Neutrophil (primary cell): ENCODE data around the gene IQCC.

Experiments
- H3K27ac ChIP-seq: fragments of 200-600 bp; sonication (generic); 2 replicates; pipeline ENCODE4 v1.5.1; 2016; ENCODE audit warnings: mild to moderate bottlenecking, moderate library complexity
- H3K27me3 ChIP-seq: fragments of 200-600 bp; sonication (generic); 2 replicates; pipeline ENCODE4 v1.6.0; 2016; ENCODE audit warnings: mild to moderate bottlenecking
- H3K36me3 ChIP-seq: fragments of 200-600 bp; sonication (generic); 2 replicates; pipeline ENCODE4 v1.5.1; 2017
- H3K4me1 ChIP-seq, 2 experiments: fragments of 200-600 bp in 1 of 2; sonication (generic) in 1 of 2; 1 replicate in 1 of 2; 2 replicates in 1 of 2; pipeline versions ENCODE4 v1.5.1 to v1.6.1; 2013 to 2016; ENCODE audit warnings: low read depth in 1 of 2, low read length in 1 of 2, mild to moderate bottlenecking in 1 of 2, moderate library complexity in 1 of 2; ENCODE audit not compliant: control insufficient read depth in 1 of 2, insufficient read depth in 1 of 2
- H3K4me3 ChIP-seq, 2 experiments: fragments of 200-600 bp in 1 of 2; sonication (generic) in 1 of 2; 1 replicate in 1 of 2; 2 replicates in 1 of 2; pipeline ENCODE4 v1.5.1; 2013 to 2016; ENCODE audit warnings: low read depth in 1 of 2, low read length in 1 of 2, mild to moderate bottlenecking in 1 of 2, moderate library complexity in 1 of 2
- H3K9me3 ChIP-seq: fragments of 200-600 bp; sonication (generic); 2 replicates; pipeline ENCODE4 v1.5.1; 2016
- TF ChIP-seq, protein P1 (sequence below): fragments of 200-600 bp; sonication (generic); IDR thresholded peaks from 2 replicates; pipeline ENCODE4 v1.5.1; 2016; ENCODE audit warnings: antibody characterized with exemption

IQCC gene

DNA sequence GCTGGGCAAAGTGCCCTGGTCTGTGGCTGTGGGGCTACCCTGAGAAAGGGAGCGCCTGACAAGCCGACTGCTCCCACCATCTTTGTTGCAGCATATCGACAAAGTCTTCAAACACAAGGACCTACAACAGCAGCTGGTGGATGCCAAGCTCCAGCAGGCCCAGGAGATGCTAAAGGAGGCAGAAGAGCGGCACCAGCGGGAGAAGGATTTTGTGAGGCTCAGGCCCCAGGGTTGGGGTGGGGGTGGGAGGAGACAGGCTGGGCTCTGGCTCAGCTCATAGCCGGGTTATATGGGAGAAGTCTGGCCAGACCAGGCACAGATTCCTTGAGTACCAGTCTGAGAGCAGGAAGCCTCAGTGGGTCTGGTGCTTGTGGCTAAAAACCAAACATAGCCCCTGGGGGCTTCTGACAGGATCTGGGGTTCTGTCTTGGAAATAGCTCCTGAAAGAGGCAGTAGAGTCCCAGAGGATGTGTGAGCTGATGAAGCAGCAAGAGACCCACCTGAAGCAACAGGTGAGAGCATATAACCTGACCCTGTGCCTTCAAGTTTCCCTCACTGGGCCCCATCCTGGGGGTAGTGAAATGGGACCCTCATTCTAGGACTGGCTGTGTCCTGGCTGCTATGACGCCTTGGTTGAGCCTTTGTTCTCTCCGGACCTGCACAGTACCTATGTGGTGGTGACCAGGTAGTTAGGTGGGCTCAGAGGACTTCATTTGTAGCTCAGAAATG is 13.1 kb upstream of the IQCC start:
- Histone ChIP-seq H3K27me3 (no peaks in the 10 kb centered on the region), H3K27ac (no peak overlapping the region), H3K4me1 (no peaks in the 10 kb centered on the region), H3K36me3 (peaks cover 97% of the 10 kb centered on the region), H3K4me3 (no peak overlapping the region), H3K9me3 (no peaks in the 10 kb centered on the region)
- TF ChIP-seq, protein P1, sequence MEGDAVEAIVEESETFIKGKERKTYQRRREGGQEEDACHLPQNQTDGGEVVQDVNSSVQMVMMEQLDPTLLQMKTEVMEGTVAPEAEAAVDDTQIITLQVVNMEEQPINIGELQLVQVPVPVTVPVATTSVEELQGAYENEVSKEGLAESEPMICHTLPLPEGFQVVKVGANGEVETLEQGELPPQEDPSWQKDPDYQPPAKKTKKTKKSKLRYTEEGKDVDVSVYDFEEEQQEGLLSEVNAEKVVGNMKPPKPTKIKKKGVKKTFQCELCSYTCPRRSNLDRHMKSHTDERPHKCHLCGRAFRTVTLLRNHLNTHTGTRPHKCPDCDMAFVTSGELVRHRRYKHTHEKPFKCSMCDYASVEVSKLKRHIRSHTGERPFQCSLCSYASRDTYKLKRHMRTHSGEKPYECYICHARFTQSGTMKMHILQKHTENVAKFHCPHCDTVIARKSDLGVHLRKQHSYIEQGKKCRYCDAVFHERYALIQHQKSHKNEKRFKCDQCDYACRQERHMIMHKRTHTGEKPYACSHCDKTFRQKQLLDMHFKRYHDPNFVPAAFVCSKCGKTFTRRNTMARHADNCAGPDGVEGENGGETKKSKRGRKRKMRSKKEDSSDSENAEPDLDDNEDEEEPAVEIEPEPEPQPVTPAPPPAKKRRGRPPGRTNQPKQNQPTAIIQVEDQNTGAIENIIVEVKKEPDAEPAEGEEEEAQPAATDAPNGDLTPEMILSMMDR = no peak

DNA sequence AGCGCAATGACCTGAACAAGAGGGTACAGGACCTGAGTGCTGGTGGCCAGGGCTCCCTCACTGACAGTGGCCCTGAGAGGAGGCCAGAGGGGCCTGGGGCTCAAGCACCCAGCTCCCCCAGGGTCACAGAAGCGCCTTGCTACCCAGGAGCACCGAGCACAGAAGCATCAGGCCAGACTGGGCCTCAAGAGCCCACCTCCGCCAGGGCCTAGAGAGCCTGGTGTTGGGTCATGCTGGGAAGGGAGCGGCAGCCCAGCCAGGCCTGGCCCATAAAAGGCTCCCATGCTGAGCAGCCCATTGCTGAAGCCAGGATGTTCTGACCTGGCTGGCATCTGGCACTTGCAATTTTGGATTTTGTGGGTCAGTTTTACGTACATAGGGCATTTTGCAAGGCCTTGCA is 10.5 kb upstream of the IQCC start:
- peaks cover 3% of the 10 kb centered on the region in 2 experiments for H3K4me1 ChIP-seq
- TF ChIP-seq, protein P1 = no peak
- H3K27me3 ChIP-seq = no peaks in the 10 kb centered on the region
- H3K27ac ChIP-seq = no peak overlapping the region
- no peak overlapping the region for H3K4me3 ChIP-seq
- H3K9me3 ChIP-seq = no peaks in the 10 kb centered on the region
- H3K36me3 ChIP-seq = peaks cover 88% of the 10 kb centered on the region

DNA sequence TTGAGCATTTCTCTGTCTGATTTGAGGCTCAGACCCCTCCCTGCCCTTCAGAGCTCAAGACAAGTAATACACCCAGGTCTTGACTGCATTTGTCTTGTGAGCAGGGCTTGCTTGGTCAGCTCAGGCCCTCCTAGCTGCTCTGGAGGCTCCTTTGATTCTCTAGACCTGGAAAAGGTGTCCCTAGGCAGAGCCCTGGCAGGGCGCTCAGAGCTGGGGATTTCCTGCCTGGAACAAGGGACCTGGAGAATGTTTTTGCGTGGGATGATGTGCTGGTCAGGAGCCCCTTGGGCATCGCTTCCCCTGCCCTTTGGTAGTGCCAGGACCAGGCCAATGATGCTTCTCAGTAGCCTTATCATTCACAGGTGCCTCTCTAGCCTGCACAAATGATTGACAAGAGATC is 9.9 kb upstream of the IQCC start:
- TF ChIP-seq, protein P1 = no peak
- Histone ChIP-seq H3K27me3 (no peaks in the 10 kb centered on the region), H3K4me3 (no peak overlapping the region), H3K27ac (no peak overlapping the region), H3K36me3 (peaks cover 83% of the 10 kb centered on the region), H3K4me1 (peaks cover 8 to 9% of the 10 kb centered on the region in 2 experiments), H3K9me3 (no peaks in the 10 kb centered on the region)

DNA sequence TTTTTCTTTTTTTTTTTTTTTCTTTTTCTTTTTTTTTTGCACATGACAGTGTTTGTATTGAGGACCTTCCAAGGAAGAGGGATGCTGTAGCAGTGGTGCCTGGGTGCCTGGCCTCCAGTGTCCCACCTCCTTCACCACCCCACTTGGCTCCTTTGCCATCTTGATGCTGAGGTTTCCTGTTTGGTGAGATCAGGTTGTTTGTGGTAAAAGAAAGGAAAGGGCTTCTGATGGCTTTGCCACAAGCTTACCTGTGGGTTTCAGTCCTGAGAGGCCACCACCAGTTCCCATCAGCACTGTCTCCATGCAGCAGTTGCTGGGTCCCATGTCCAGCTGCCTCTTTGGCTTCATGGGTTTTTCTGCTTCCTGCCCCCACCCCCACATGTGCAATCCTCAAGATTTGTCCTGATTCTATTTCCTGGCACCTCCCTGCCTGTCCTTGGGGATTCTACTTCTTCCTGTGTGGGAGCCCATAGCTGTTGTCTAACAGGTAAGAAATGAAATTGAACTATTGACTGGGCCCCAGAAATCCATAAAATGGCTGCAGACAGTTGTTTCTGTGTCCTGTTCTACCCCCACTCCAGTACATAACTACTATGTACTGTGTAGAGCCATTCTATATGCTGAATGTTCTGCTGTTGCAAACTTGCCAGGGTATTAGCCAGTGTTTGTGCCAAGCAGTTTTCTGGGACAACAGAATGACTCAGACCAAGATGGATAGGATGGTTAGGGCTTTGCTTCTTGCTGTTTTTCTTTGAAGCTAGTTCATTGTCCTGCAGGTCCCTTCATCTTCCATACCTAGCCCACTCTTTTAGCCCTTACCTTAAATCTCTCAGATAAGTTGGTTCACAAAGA is 9.3 kb upstream of the IQCC start:
- H3K4me3 ChIP-seq = no peak overlapping the region
- peaks cover 5% of the 10 kb centered on the region for H3K27me3 ChIP-seq
- no peaks in the 10 kb centered on the region for H3K9me3 ChIP-seq
- H3K36me3 ChIP-seq = peaks cover 77% of the 10 kb centered on the region
- TF ChIP-seq, protein P1 = no peak
- H3K4me1 ChIP-seq = peaks cover 14 to 15% of the 10 kb centered on the region in 2 experiments
- H3K27ac ChIP-seq = no peak overlapping the region

DNA sequence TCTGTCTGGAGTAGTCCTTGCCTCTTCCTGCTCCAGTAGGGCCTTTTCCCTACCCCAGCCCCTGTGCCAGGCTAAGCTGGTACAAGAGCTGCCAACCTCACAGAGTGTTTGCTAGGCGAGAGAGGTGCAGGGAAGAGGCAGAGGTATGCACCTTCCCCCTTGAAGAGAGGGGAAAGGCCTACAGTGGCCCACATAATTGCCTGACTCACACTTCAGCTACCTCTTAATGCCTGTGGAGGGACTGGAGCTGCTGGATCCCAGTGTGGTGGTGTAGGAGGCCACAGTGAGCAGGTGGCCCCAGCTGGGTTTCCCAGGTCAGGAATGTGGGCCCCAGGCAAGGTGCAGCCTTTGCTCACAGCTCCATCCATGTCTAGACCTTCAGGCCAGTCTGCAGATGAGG is 8.4 kb upstream of the IQCC start:
- H3K9me3 ChIP-seq = no peaks in the 10 kb centered on the region
- TF ChIP-seq, protein P1 = no peak
- H3K36me3 ChIP-seq = peaks cover 68% of the 10 kb centered on the region
- H3K27ac ChIP-seq = no peak overlapping the region
- peaks cover 23% of the 10 kb centered on the region in 2 experiments for H3K4me1 ChIP-seq
- peaks cover 13% of the 10 kb centered on the region for H3K27me3 ChIP-seq
- H3K4me3 ChIP-seq = no peak overlapping the region
